Kidney (tissue), 14 donors: ENCODE results near the gene COL16A1. TPM values are rescaled to one million over a fixed set of nuclear protein-coding genes. Genes with fewer than 3 reads are reported as not detected.

Experiments used
- DNase-seq, 5 donors: peaks; one replicate each; pipeline ENCODE4 v3.0.0-alpha.2; 2013 to 2020
- FAIRE-seq: peaks from 2 replicates; lab custom pipeline; 2012; peaks lifted over from hg19 to GRCh38; lab: Jason Lieb, UNC
- H3K27ac ChIP-seq, 2 donors: one replicate each; pipeline ENCODE4 v1.7.0; 2013; ENCODE audit warnings: low read depth in 2 of 2, low read length in 2 of 2, inconsistent platforms in 1 of 2
- H3K27me3 ChIP-seq: one replicate; pipeline ENCODE4 v1.7.1; 2013; ENCODE audit warnings: low read length, inconsistent platforms; ENCODE audit not compliant: control insufficient read depth, insufficient read depth
- H3K36me3 ChIP-seq, 3 donors: one replicate each; pipeline versions ENCODE4 v1.7.0 to v1.7.1; 2013; ENCODE audit warnings: low read length in 3 of 3, control low read depth in 1 of 3, inconsistent platforms in 1 of 3; ENCODE audit not compliant: insufficient read depth in 3 of 3, control insufficient read depth in 2 of 3
- H3K4me1 ChIP-seq, 3 donors: one replicate each; pipeline versions ENCODE4 v1.7.0 to v1.7.1; 2013; ENCODE audit warnings: low read length in 3 of 3, inconsistent platforms in 1 of 3, low read depth in 1 of 3; ENCODE audit not compliant: control insufficient read depth in 2 of 3, insufficient read depth in 2 of 3
- H3K4me3 ChIP-seq, 3 donors: one replicate each; pipeline versions ENCODE4 v1.7.0 to v1.8.1; 2013; ENCODE audit warnings: low read length in 3 of 3, control low read depth in 1 of 3, inconsistent platforms in 1 of 3
- H3K9ac ChIP-seq, 3 donors: one replicate each; pipeline versions ENCODE4 v1.7.0 to v1.7.1; 2013; ENCODE audit warnings: low read length in 3 of 3, control low read depth in 1 of 3, inconsistent platforms in 1 of 3
- H3K9me3 ChIP-seq, 3 donors: one replicate each; pipeline versions ENCODE4 v1.7.0 to v1.7.1; 2013; ENCODE audit warnings: low read length in 3 of 3, control low read depth in 1 of 3, inconsistent platforms in 1 of 3; ENCODE audit not compliant: control insufficient read depth in 2 of 3, insufficient read depth in 1 of 3
- intact Hi-C: fragments of 100-400 bp; cut with DNase I; formaldehyde crosslinking; loops from one replicate; pipeline ENCODE4 v1.11.1; 2022
- polyA plus RNA-seq: library from polyadenylated mRNA; stranded (reverse); fragments of 350-450 nt; fragmentation: Illumina TruSeq; extraction: RNeasy Lipid Tissue Mini Kit (QIAGEN cat#74804); gene quantifications from one replicate; pipeline ENCODE4 v1.2.3, GENCODE V29; 2014; ENCODE audit warnings: low read depth, low replicate concordance; ENCODE audit not compliant: insufficient read depth
- total RNA-seq: library from RNA; stranded (reverse); fragmentation: NEBNext Ultra II Directional; extraction: Animal tissue kit (Norgen Biotek cat#: 25700); gene quantifications from one replicate; pipeline ENCODE4 v1.2.1, GENCODE V29; 2021
- TF ChIP-seq, protein P1 (sequence below): IDR thresholded peaks from 3 replicates; pipeline ENCODE4 v1.5.1; 2012; ENCODE audit warnings: mild to moderate bottlenecking, moderate library complexity, borderline replicate concordance; ENCODE audit not compliant: insufficient read depth; ENCODE audit errors: extremely low read depth
- donor health status: control.
- donor health status: control.
- donor health status: control.
- donor health status: control.
- donor health status: control.
- donor health status: DM: yes; HTN: yes; CAD: no.
- donor health status: Normal renal cell carcinoma (clear cell type).

COL16A1 gene
- total and polyA plus RNA-seq, 2 donors from 2014 or later, result 9.2 to 29.0 TPM

DNA sequence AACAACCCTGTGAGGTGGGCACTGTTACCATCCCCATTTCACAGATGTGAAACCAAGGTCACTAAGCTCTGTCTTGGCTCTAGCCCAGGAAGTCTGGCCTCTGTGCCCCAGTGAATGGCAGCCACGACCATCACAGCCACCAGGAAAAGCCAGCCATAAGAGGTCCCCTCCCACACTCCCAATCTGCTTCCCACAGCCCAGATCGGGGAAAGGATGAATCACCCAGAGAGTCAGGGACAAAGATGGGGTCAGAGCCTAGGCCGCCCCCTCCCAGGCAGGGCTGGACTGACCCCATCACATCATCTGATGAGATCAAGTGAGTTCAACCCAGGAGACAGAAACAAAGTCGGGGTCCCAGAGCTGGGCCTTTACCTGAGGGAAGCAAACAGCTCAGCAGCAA, 22.9 kb upstream of the COL16A1 start:
- peaks cover 0 to 2% (median 0%) of the 10 kb centered on the region in 3 donors for H3K4me1 ChIP-seq
- intact Hi-C loops, result no loop called here
- H3K36me3 ChIP-seq, result no peaks in the 10 kb centered on the region
- DNase-seq (no peak), FAIRE-seq (no peak)
- TF ChIP-seq, protein P1, sequence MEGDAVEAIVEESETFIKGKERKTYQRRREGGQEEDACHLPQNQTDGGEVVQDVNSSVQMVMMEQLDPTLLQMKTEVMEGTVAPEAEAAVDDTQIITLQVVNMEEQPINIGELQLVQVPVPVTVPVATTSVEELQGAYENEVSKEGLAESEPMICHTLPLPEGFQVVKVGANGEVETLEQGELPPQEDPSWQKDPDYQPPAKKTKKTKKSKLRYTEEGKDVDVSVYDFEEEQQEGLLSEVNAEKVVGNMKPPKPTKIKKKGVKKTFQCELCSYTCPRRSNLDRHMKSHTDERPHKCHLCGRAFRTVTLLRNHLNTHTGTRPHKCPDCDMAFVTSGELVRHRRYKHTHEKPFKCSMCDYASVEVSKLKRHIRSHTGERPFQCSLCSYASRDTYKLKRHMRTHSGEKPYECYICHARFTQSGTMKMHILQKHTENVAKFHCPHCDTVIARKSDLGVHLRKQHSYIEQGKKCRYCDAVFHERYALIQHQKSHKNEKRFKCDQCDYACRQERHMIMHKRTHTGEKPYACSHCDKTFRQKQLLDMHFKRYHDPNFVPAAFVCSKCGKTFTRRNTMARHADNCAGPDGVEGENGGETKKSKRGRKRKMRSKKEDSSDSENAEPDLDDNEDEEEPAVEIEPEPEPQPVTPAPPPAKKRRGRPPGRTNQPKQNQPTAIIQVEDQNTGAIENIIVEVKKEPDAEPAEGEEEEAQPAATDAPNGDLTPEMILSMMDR, result no peak
- H3K27ac ChIP-seq, result no peak overlapping the region
- H3K4me3 ChIP-seq, result no peak overlapping the region
- H3K27me3 ChIP-seq, result no peaks in the 10 kb centered on the region
- H3K9me3 ChIP-seq, result no peaks in the 10 kb centered on the region
- H3K9ac ChIP-seq, result no peak overlapping the region

DNA sequence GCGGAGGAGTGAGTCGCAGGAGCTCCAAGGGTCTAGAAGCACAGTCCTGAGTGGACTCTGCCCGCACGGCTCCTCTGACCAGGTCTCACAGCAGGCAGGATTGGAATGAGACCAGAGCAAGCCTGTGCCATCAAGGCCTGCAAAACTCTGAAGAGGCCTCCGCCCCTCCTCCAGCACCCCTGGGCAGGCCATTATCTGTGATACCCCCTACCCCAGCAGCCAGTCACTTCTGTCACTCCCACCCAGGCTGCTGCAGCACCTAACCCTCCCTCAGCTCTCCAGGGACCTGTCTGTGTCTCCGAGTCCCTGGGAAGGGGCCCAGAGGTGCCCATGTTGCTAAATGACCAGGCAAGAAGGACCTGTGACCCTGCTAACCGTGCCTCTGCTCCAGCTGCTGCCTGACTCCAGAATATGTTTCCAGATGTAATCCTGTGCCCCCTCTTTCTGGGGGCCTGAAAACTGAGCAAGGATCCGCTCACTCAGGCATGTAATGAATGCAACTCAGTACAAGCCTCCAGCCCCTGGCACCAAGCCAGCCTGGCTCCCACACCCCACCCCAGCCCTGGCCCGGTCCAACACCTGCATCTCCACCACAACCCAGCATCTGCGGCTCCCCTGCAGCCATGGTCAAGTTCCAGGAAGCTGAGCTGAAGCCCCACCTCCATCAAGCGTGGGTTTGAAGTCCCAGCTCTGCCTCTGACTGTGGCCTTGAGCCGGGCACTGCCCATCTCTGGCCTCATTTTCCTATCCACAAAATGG, 22.1 kb upstream of the COL16A1 start:
- Histone ChIP-seq H3K27ac (peak overlapping the region in 1 of 2 donors; percentile 7), H3K4me1 (peaks cover 0 to 2% (median 0%) of the 10 kb centered on the region in 3 donors), H3K27me3 (no peaks in the 10 kb centered on the region), H3K4me3 (no peak overlapping the region), H3K9ac (no peak overlapping the region), H3K36me3 (no peaks in the 10 kb centered on the region), H3K9me3 (no peaks in the 10 kb centered on the region)
- FAIRE-seq (no peak), DNase-seq (peak in 4 of 5 donors; percentile 69 to 80 (median 70))
- intact Hi-C loops, result no loop called here
- TF ChIP-seq, protein P1, result no peak

DNA sequence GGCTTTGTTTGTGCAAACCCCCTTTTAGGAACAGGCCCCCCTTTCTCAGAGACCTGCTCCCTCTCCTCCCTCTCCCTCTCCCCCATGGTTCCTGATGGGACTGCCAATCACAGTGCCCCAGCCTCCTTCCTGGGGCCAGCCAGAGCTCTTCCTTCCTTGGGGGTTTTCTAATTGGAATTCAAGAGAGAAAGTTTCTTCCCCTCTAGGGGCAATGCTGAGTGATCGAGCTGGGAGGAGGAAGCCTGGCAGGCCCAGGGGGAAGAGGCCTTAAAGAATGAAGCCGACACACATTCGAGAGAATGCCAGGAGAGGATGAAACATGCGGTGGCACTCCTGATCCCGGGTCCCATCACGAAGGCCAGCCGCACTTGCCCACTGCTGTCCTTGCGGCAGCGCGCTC, 21.3 kb upstream of the COL16A1 start:
- intact Hi-C loops, result no loop called here
- Histone ChIP-seq H3K4me1 (peaks cover 0 to 2% (median 0%) of the 10 kb centered on the region in 3 donors), H3K27me3 (no peaks in the 10 kb centered on the region), H3K4me3 (no peak overlapping the region), H3K9ac (no peak overlapping the region), H3K27ac (peak overlapping the region in 1 of 2 donors; percentile 13), H3K36me3 (no peaks in the 10 kb centered on the region), H3K9me3 (no peaks in the 10 kb centered on the region)
- DNase-seq, result no peak
- TF ChIP-seq, protein P1, result no peak
- no peak for FAIRE-seq
